Endothelial cell of umbilical vein (primary cell): Measurements from ENCODE around the gene KCND2. TPM values are rescaled to one million over a fixed set of nuclear protein-coding genes. Genes with fewer than 3 reads are reported as not detected.
"Not testable (repeated sequence)": the region's sequence is repeated elsewhere in the genome, so short reads cannot be mapped to it uniquely, and the experiment has no call there.

Experiments used
- BruUV-seq: library from RNA; stranded (reverse); fragments of 400-500 nt; replicated peaks from 2 replicates; lab custom pipeline; 2021; lab: Mats Ljungman, UMichigan
- CTCF ChIA-PET: fragments of 300-600, 350-600 bp; sonication (Branson Sonifier 250); formaldehyde crosslinking; loops from one replicate; lab custom pipeline; 2021; ENCODE audit warnings: antibody characterized with exemption, inconsistent platforms; lab: Charles Lee
- POLR2A ChIA-PET: fragments of 300-600, 350-600 bp; sonication (Branson Sonifier 250); formaldehyde crosslinking; loops from one replicate; lab custom pipeline; 2021; ENCODE audit warnings: antibody characterized with exemption, inconsistent platforms; lab: Charles Lee
- DNase-seq: peaks from one replicate; pipeline ENCODE4 v3.0.0-alpha.2; 2011; ENCODE audit warnings: low read depth, low spot score
- FAIRE-seq: peaks from 2 replicates; lab custom pipeline; 2011; peaks lifted over from hg19 to GRCh38; lab: Jason Lieb, UNC
- H2AFZ ChIP-seq: 2 replicates; pipeline ENCODE4 v1.6.0; 2012; ENCODE audit warnings: low read depth, low read length, control low read depth, inconsistent platforms
- H3K27ac ChIP-seq: 2 replicates; pipeline ENCODE4 v1.5.1; 2011; ENCODE audit warnings: low read depth, mild to moderate bottlenecking, control low read depth, low read length, moderate library complexity; ENCODE audit not compliant: insufficient read depth
- H3K27me3 ChIP-seq, 2 experiments: 2 replicates each; pipeline versions ENCODE4 v1.6.0 to v1.6.1; 2011; ENCODE audit warnings: low read length in 2 of 2, mixed read lengths in 1 of 2; ENCODE audit not compliant: control insufficient read depth in 2 of 2, insufficient read depth in 2 of 2
- H3K36me3 ChIP-seq, 2 experiments: 2 replicates in 1 of 2; 3 replicates in 1 of 2; pipeline ENCODE4 v1.5.1; 2011; ENCODE audit warnings: low read length in 2 of 2, mild to moderate bottlenecking in 1 of 2, moderate library complexity in 1 of 2; ENCODE audit not compliant: control insufficient read depth in 2 of 2, insufficient read depth in 2 of 2; ENCODE audit errors: extremely low read depth in 1 of 2
- H3K4me1 ChIP-seq: 3 replicates; pipeline ENCODE4 v1.5.1; 2011; ENCODE audit warnings: mild to moderate bottlenecking, low read length; ENCODE audit not compliant: control insufficient read depth, insufficient read depth; ENCODE audit errors: extremely low read depth
- H3K4me2 ChIP-seq: 2 replicates; pipeline ENCODE4 v1.6.1; 2011; ENCODE audit warnings: low read length, control low read depth, mixed read lengths; ENCODE audit not compliant: insufficient read depth
- H3K4me3 ChIP-seq, 3 experiments: fragments of 200-600 bp in 1 of 3; sonication (generic), shearing (Covaris generic) in 1 of 3; replicated peaks in 1 of 3; 2 replicates each; pipeline ENCODE4 v1.5.1; 2011 to 2016; ENCODE audit warnings: control low read depth in 3 of 3, low read length in 3 of 3, mild to moderate bottlenecking in 2 of 3, inconsistent platforms in 1 of 3, low read depth in 1 of 3, moderate library complexity in 1 of 3; ENCODE audit not compliant: insufficient read depth in 1 of 3
- H3K79me2 ChIP-seq: 2 replicates; pipeline ENCODE4 v1.6.0; 2012; ENCODE audit warnings: low read length, inconsistent platforms; ENCODE audit not compliant: control insufficient read depth, insufficient read depth
- H3K9ac ChIP-seq: replicated peaks from 2 replicates; pipeline ENCODE3; 2011; ENCODE audit warnings: low read length, control low read depth; ENCODE audit not compliant: insufficient read depth; ENCODE audit errors: extremely low read depth
- H3K9me1 ChIP-seq: replicated peaks from 3 replicates; pipeline ENCODE4 v1.6.0; 2011; ENCODE audit warnings: mild to moderate bottlenecking, low read length; ENCODE audit not compliant: control insufficient read depth, insufficient read depth; ENCODE audit errors: extremely low read depth
- H3K9me3 ChIP-seq: replicated peaks from 2 replicates; pipeline ENCODE4 v1.5.1; 2012; ENCODE audit warnings: low read length, inconsistent platforms; ENCODE audit not compliant: control insufficient read depth, insufficient read depth
- H4K20me1 ChIP-seq: replicated peaks from 2 replicates; pipeline ENCODE3; 2011; ENCODE audit warnings: mild to moderate bottlenecking, low read length; ENCODE audit not compliant: control insufficient read depth, insufficient read depth; ENCODE audit errors: extremely low read depth
- FOS ChIP-seq: IDR thresholded peaks from 2 replicates; pipeline ENCODE4 v1.6.1; 2011; ENCODE audit warnings: mild to moderate bottlenecking, low read length, moderate library complexity, borderline replicate concordance; ENCODE audit not compliant: insufficient read depth
- JUN ChIP-seq: IDR thresholded peaks from 2 replicates; pipeline ENCODE4 v1.6.1; 2011; ENCODE audit warnings: borderline replicate concordance, low read depth; ENCODE audit not compliant: insufficient read length, insufficient read depth
- dilution Hi-C: fragments of 300-500 bp; cut with MboI; formaldehyde crosslinking; loops from one replicate; pipeline ENCODE4 v1.15.0; 2019; ENCODE audit warnings: low sequenced_read_pairs; ENCODE audit not compliant: extremely low pct_ligation_motif_present
- intact Hi-C: fragments of 100-400 bp; cut with micrococcal nuclease; formaldehyde crosslinking; loops from one replicate; pipeline ENCODE4 v1.10.0; 2022
- polyA plus RNA-seq, 4 experiments: library from polyadenylated mRNA; depleted of rRNA in 3 of 4; stranded (reverse) in 3 of 4; unstranded in 1 of 4; fragments of >200 nt; gene quantifications; 2 replicates each; pipeline versions ENCODE4 v1.2.1 to v1.2.3, GENCODE V29; 2011 to 2012; ENCODE audit warnings: missing spikeins in 1 of 4
- total RNA-seq: library from RNA; stranded (reverse); gene quantifications from 2 replicates; pipeline ENCODE4 v1.2.3, GENCODE V29; 2021

KCND2 gene
- total and polyA plus RNA-seq, 2 donors (not counting 3 experiments of a cell fraction or from before 2014, with no cell fraction given): not detected

- CTCF ChIA-PET: no interaction called here
- POLR2A ChIA-PET: no interaction called here
- Histone ChIP-seq H3K9ac (no peak overlapping the region), H4K20me1 (no peaks in the 10 kb centered on the region), H3K27ac (no peak overlapping the region), H3K4me1 (no peaks in the 10 kb centered on the region), H3K4me3 (no peak overlapping the region), H3K9me3 (no peaks in the 10 kb centered on the region), H3K36me3 (no peaks in the 10 kb centered on the region), H2AFZ (no peak overlapping the region), H3K4me2 (no peak overlapping the region), H3K9me1 (no peaks in the 10 kb centered on the region), H3K27me3 (no peaks in the 10 kb centered on the region), H3K79me2 (no peaks in the 10 kb centered on the region)
- BruUV-seq: no TSS peak
- no peak for DNase-seq
- no peak for TF ChIP-seq FOS
- no peak for TF ChIP-seq JUN
- dilution Hi-C loops (no loop called here), intact Hi-C loops (no loop called here)
- FAIRE-seq: no peak
These were observed 508.0 kb downstream of the KCND2 start for GRCh38 chr7:120780938-120781337.

- H3K4me3 ChIP-seq, H3K36me3 ChIP-seq, intact Hi-C loops, H3K79me2 ChIP-seq, BruUV-seq, H3K4me2 ChIP-seq, FAIRE-seq, H3K9me1 ChIP-seq, DNase-seq, H4K20me1 ChIP-seq, POLR2A ChIA-PET, H3K9me3 ChIP-seq, H3K27ac ChIP-seq, H3K27me3 ChIP-seq, H3K4me1 ChIP-seq, dilution Hi-C loops, H2AFZ ChIP-seq, H3K9ac ChIP-seq: not testable (repeated sequence)
- CTCF ChIA-PET: interaction anchor here (0.9 kb wide), 1 partner anchor 10 kb away, joined by 3 read pairs; no protein-coding TSS in a partner anchor
These were observed 508.9 kb downstream of the KCND2 start for GRCh38 chr7:120781924-120782323.
